GM23248 (cell line): ENCODE data around the gene NLRC4. TPM values are rescaled to one million over a fixed set of nuclear protein-coding genes. Genes with fewer than 3 reads are reported as not detected.

ENCODE experiments used
- DNase-seq: peaks from one replicate; pipeline ENCODE4 v3.0.0-alpha.2; 2015
- H2AFZ ChIP-seq: fragments of 200-600 bp; sonication (generic); 2 replicates; pipeline ENCODE4 v1.6.1; 2016; ENCODE audit warnings: antibody characterized with exemption
- H3F3A ChIP-seq: fragments of 200-600 bp; sonication (generic); 2 replicates; pipeline ENCODE4 v1.6.1; 2016; ENCODE audit warnings: mild to moderate bottlenecking, antibody characterized with exemption, mixed run types; ENCODE audit not compliant: insufficient read depth
- H3K27ac ChIP-seq: fragments of 200-600 bp; sonication (generic); 2 replicates; pipeline ENCODE4 v1.5.1; 2016; ENCODE audit warnings: mild to moderate bottlenecking
- H3K27me3 ChIP-seq: fragments of 200-600 bp; sonication (generic); replicated peaks from 2 replicates; pipeline ENCODE4 v1.6.1; 2016; ENCODE audit warnings: mild to moderate bottlenecking; ENCODE audit not compliant: insufficient read depth
- H3K36me3 ChIP-seq: fragments of 200-600 bp; sonication (generic); 2 replicates; pipeline ENCODE4 v1.6.1; 2016; ENCODE audit warnings: low read depth, mild to moderate bottlenecking
- H3K4me1 ChIP-seq: fragments of 200-600 bp; sonication (generic); 2 replicates; pipeline ENCODE4 v1.6.1; 2016; ENCODE audit warnings: mild to moderate bottlenecking; ENCODE audit not compliant: insufficient read depth
- H3K4me2 ChIP-seq: fragments of 200-600 bp; sonication (generic); one replicate; pipeline ENCODE4 v1.6.1; 2016; ENCODE audit warnings: mild to moderate bottlenecking; ENCODE audit not compliant: unreplicated experiment
- H3K4me3 ChIP-seq: fragments of 200-600 bp; sonication (generic); 2 replicates; pipeline ENCODE4 v1.5.1; 2016; ENCODE audit warnings: mild to moderate bottlenecking
- H3K79me2 ChIP-seq: fragments of 200-600 bp; sonication (generic); 2 replicates; pipeline ENCODE4 v1.6.1; 2016; ENCODE audit warnings: mild to moderate bottlenecking; ENCODE audit not compliant: insufficient read depth
- H3K9ac ChIP-seq: fragments of 200-600 bp; sonication (generic); 2 replicates; pipeline ENCODE4 v1.6.1; 2016; ENCODE audit warnings: mild to moderate bottlenecking
- H3K9me2 ChIP-seq: fragments of 200-600 bp; sonication (generic); 2 replicates; pipeline ENCODE4 v1.6.1; 2016; ENCODE audit warnings: mixed run types, mild to moderate bottlenecking, moderate library complexity; ENCODE audit not compliant: insufficient read depth
- H3K9me3 ChIP-seq: fragments of 200-600 bp; sonication (generic); one replicate; pipeline ENCODE4 v1.6.1; 2017; ENCODE audit warnings: low read depth
- H4K20me1 ChIP-seq: fragments of 200-600 bp; sonication (generic); 2 replicates; pipeline ENCODE4 v1.6.0; 2016; ENCODE audit not compliant: insufficient read depth
- EZH2 ChIP-seq: fragments of 200-600 bp; sonication (generic); IDR thresholded peaks from 2 replicates; pipeline ENCODE4 v1.6.1; 2018; ENCODE audit warnings: antibody characterized with exemption, mild to moderate bottlenecking; ENCODE audit not compliant: insufficient read depth, poor library complexity, severe bottlenecking
- EZH2phosphoT487 ChIP-seq: fragments of 200-600 bp; sonication (generic); IDR thresholded peaks from 2 replicates; pipeline ENCODE4 v1.6.1; 2018; ENCODE audit warnings: antibody characterized with exemption, moderate library complexity, mild to moderate bottlenecking, low read depth; ENCODE audit not compliant: insufficient read depth
- WGBS, 2 experiments: methylation state at CpG; one replicate each; pipeline ENCODE4 v1.1.6; 2015 to 2017; ENCODE audit warnings: low lambda C conversion rate in 2 of 2, low coverage in 1 of 2; ENCODE audit errors: missing lambda C conversion rate in 2 of 2; 5-methylcytosine and 5-hydroxymethylcytosine counted together
- in situ Hi-C: fragments of 300-500 bp; cut with MboI; formaldehyde crosslinking; loops from 2 replicates; pipeline ENCODE4 v1.15.0; 2020
- polyA plus RNA-seq: library from polyadenylated mRNA; unstranded; fragments of >200 nt; fragmentation: Nextera tagmentation; extraction: Ambion mirVana; gene quantifications from 2 replicates; pipeline ENCODE4 v1.2.1, GENCODE V29; 2016
- total RNA-seq: library from RNA; depleted of rRNA; stranded (reverse); fragments of >200 nt; shearing (Covaris generic); gene quantifications from 2 replicates; pipeline ENCODE4 v1.2.3, GENCODE V29; 2014

The NLRC4 gene
- total and polyA plus RNA-seq, 2 experiments from 2014 or later: 0.18 TPM; not detected in 1

DNA sequence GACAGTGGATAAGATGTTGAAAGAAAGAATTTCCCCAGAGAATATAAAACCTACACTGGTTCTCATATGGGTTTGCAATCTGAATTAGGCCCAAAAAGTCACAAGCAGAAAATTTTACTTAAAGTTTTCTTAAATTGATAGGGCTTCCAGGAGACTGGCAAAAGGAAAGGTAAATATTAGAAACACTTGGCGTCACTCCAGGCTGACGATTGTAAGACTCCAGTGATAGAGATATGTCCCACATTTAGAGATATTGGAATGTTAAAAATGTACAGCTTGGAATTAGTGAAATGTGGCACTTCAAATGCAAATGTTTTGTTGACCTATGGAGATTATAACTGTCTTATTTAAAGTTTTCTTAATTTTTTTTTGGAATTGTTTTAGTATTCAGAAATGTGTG lies 27.1 kb upstream of the NLRC4 start:
- 95 to 98% methylated on average over 2 of the region's 2 CpGs for WGBS, 2 experiments
- no peaks in the 10 kb centered on the region for H3K27me3 ChIP-seq
- TF ChIP-seq EZH2phosphoT487 (no peak), EZH2 (no peak)
- no peak overlapping the region for H3K4me2 ChIP-seq
- H3F3A ChIP-seq: peaks cover 18% of the 10 kb centered on the region
- no peaks in the 10 kb centered on the region for H3K9me2 ChIP-seq
- H3K27ac ChIP-seq: no peak overlapping the region
- in situ Hi-C loops: no loop called here
- peaks cover 18% of the 10 kb centered on the region for H3K4me1 ChIP-seq
- H3K9me3 ChIP-seq: no peaks in the 10 kb centered on the region
- DNase-seq: no peak
- H3K4me3 ChIP-seq: no peak overlapping the region
- no peaks in the 10 kb centered on the region for H4K20me1 ChIP-seq
- H3K36me3 ChIP-seq: peaks cover 11% of the 10 kb centered on the region
- peaks cover 64% of the 10 kb centered on the region for H3K79me2 ChIP-seq
- H2AFZ ChIP-seq: no peak overlapping the region
- H3K9ac ChIP-seq: no peak overlapping the region

DNA sequence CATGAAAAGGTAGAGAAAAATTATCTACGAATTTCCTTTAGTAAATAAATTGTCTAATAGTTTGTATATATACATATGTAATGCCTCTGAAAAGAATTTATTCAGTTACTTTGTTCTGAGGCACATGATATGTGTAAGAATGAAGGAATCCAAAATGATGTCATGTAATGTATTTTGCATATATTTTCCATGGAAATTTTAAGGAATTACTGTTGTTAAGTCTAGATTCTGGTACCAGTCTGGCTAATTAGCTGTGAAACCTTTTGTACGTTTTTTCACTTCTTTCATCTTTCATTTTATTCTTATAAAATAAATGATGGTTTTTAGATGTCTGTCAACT lies 25.3 kb upstream of the NLRC4 start:
- Histone ChIP-seq H3K27me3 (no peaks in the 10 kb centered on the region), H3K27ac (peak overlapping the region; percentile 47), H3K4me3 (no peak overlapping the region), H3F3A (peaks cover 18% of the 10 kb centered on the region), H3K9ac (peak overlapping the region; percentile 18; the same call in 1 of the 2 replicates), H3K79me2 (peaks cover 72% of the 10 kb centered on the region), H3K4me1 (peaks cover 18% of the 10 kb centered on the region), H2AFZ (no peak overlapping the region), H3K4me2 (peak overlapping the region; percentile 31), H3K9me3 (no peaks in the 10 kb centered on the region), H4K20me1 (no peaks in the 10 kb centered on the region), H3K9me2 (no peaks in the 10 kb centered on the region), H3K36me3 (peaks cover under 1% of the 10 kb centered on the region)
- no peak for TF ChIP-seq EZH2phosphoT487
- no peak for TF ChIP-seq EZH2
- WGBS, 2 experiments: 87 to 100% methylated on average over 2 of the region's 2 CpGs
- peak; percentile 25 for DNase-seq
- in situ Hi-C loops: no loop called here

DNA sequence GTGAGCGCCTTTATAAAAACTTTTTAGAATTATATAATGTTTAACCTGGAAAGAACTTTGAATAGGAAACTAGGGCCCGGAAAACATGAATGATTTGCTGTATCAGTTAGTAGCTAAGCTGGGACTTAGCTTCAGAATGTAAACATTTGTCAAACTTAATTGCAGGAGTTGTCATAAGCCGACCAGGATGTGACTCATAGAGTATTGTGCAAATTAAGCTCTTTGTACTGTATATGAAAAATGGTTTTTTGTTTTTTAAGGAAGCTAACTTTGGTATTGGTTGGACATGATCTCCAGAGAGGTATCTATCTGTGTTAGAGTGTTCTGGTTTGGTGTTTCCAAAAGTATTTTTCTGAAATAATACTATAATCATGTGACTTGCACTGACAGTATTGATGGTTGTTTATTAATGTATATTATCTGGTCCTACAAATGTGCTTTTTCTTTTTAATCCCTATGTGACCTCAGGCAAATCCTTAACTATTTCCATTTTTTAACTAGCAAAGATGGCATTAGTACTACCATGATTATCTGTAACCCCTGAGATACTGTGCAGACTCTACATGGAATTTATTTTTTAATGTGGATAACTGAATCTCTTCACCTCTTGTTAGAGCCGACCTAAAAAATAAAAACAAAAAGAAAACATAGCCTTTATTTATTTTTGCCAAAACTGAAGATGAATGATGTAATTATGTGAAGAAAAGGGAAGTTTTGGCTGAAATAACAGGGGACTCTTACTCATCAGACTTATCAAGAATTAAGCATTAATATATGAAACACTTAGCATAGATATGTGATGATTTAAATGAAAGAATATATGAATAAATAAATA lies 24.7 kb upstream of the NLRC4 start:
- Histone ChIP-seq H3K27me3 (no peaks in the 10 kb centered on the region), H3K9me3 (no peaks in the 10 kb centered on the region), H3K9ac (peak overlapping the region; percentile 18; the same call in 1 of the 2 replicates), H4K20me1 (no peaks in the 10 kb centered on the region), H3K79me2 (peaks cover 77% of the 10 kb centered on the region), H3K27ac (peak overlapping the region; percentile 47), H3K36me3 (no peaks in the 10 kb centered on the region; the same call in 1 of the 2 replicates), H3K9me2 (no peaks in the 10 kb centered on the region), H2AFZ (no peak overlapping the region), H3F3A (peaks cover 18% of the 10 kb centered on the region), H3K4me2 (peak overlapping the region; percentile 31), H3K4me1 (peaks cover 18% of the 10 kb centered on the region), H3K4me3 (peak overlapping the region; percentile 1; the same call in 1 of the 2 replicates)
- TF ChIP-seq EZH2: no peak
- TF ChIP-seq EZH2phosphoT487: no peak
- in situ Hi-C loops: no loop called here
- peak; percentile 76 for DNase-seq
- WGBS, 2 experiments: 40 to 45% methylated on average over 4 of the region's 4 CpGs

DNA sequence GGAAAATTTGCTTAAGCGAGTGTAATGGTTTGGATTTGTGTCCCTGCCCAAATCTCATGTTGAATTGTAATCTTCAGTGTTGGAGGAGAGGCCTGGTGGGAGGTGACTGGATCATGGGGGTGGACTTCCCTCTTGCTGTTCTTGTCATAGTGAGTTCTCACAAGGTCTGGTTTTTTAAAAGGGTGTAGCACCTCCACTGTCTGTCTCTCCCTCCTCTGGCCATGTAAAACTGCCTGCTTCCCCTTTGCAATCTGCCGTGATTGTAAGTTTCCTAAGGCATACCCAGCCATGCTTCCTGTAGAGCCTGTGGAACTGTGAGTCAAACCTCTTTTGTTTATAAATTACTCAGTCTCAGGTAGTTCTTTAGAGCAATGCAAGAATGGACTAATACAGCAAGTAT lies 19.6 kb upstream of the NLRC4 start:
- WGBS, 2 experiments: 95 to 100% methylated on average over 2 of the region's 2 CpGs
- H3K4me3 ChIP-seq: no peak overlapping the region
- H3K79me2 ChIP-seq: peaks cover 100% of the 10 kb centered on the region
- peaks cover 7% of the 10 kb centered on the region for H3K4me1 ChIP-seq
- H3K27me3 ChIP-seq: no peaks in the 10 kb centered on the region
- no peaks in the 10 kb centered on the region for H3K9me3 ChIP-seq
- in situ Hi-C loops: no loop called here
- H3K27ac ChIP-seq: no peak overlapping the region
- no peak for DNase-seq
- peaks cover 7% of the 10 kb centered on the region; the same call in 1 of the 2 replicates for H3K36me3 ChIP-seq
- no peaks in the 10 kb centered on the region for H3K9me2 ChIP-seq
- H2AFZ ChIP-seq: no peak overlapping the region
- H4K20me1 ChIP-seq: no peaks in the 10 kb centered on the region
- H3K4me2 ChIP-seq: no peak overlapping the region
- H3K9ac ChIP-seq: no peak overlapping the region
- TF ChIP-seq EZH2 (no peak), EZH2phosphoT487 (no peak)
- peaks cover 14% of the 10 kb centered on the region for H3F3A ChIP-seq
